DND-41 (cell line): ENCODE measurements around the gene HTR3D.

Source experiments
- ATAC-seq: fragments of 200-7000 bp; cut with Tn5 transposase; 3 replicates; pipeline ENCODE4 v1.9.1; 2021; ENCODE audit warnings: low read depth; ENCODE audit not compliant: insufficient read depth
- DNase-seq: peaks from one replicate; pipeline ENCODE4 v3.0.0-alpha.2; 2020
- H2AFZ ChIP-seq: 2 replicates; pipeline ENCODE4 v1.6.0; 2012; ENCODE audit warnings: low read depth, low read length
- H3K27ac ChIP-seq: 2 replicates; pipeline ENCODE4 v1.5.1; 2012; ENCODE audit warnings: low read length, inconsistent platforms
- H3K27me3 ChIP-seq: fragments of 200-600 bp; sonication (generic); 2 replicates; pipeline ENCODE4 v1.6.0; 2012; ENCODE audit warnings: low read length, mild to moderate bottlenecking, inconsistent platforms; ENCODE audit not compliant: insufficient read depth, poor library complexity
- H3K36me3 ChIP-seq: 2 replicates; pipeline ENCODE4 v1.5.1; 2012; ENCODE audit warnings: low read length, inconsistent platforms; ENCODE audit not compliant: insufficient read depth
- H3K4me1 ChIP-seq: 2 replicates; pipeline ENCODE4 v1.5.1; 2012; ENCODE audit warnings: mild to moderate bottlenecking, low read length; ENCODE audit not compliant: insufficient read depth
- H3K4me2 ChIP-seq: 2 replicates; pipeline ENCODE4 v1.6.0; 2012; ENCODE audit warnings: mild to moderate bottlenecking, moderate library complexity, low read length, inconsistent platforms; ENCODE audit not compliant: insufficient read depth
- H3K4me3 ChIP-seq, 2 experiments: fragments of 200-600 bp in 1 of 2; shearing (Covaris generic) in 1 of 2; 2 replicates each; pipeline ENCODE4 v1.5.1; 2012 to 2016; ENCODE audit warnings: inconsistent platforms in 2 of 2, low read length in 2 of 2, mild to moderate bottlenecking in 2 of 2, low read depth in 1 of 2, moderate library complexity in 1 of 2
- H3K79me2 ChIP-seq: 2 replicates; pipeline ENCODE4 v1.6.0; 2012; ENCODE audit warnings: low read length, inconsistent platforms; ENCODE audit not compliant: insufficient read depth
- H3K9ac ChIP-seq: 2 replicates; pipeline ENCODE4 v1.6.0; 2012; ENCODE audit warnings: low read depth, mild to moderate bottlenecking, inconsistent platforms, low read length, moderate library complexity
- H3K9me3 ChIP-seq: 2 replicates; pipeline ENCODE4 v1.5.1; 2012; ENCODE audit warnings: low read length, moderate library complexity, mild to moderate bottlenecking, inconsistent platforms; ENCODE audit not compliant: insufficient read depth, severe bottlenecking
- H4K20me1 ChIP-seq: 2 replicates; pipeline ENCODE4 v1.6.0; 2012; ENCODE audit warnings: low read length; ENCODE audit not compliant: insufficient read depth
- CTCF ChIP-seq: IDR thresholded peaks from 2 replicates; pipeline ENCODE4 v1.5.1; 2012; ENCODE audit warnings: borderline replicate concordance, low read length, moderate library complexity, mild to moderate bottlenecking; ENCODE audit not compliant: poor library complexity, severe bottlenecking; ENCODE audit errors: extremely low read depth
- EZH2 ChIP-seq: IDR thresholded peaks from 3 replicates; pipeline ENCODE4 v1.6.1; 2012; ENCODE audit warnings: borderline replicate concordance, low read depth, mild to moderate bottlenecking, moderate library complexity, low read length, inconsistent platforms; ENCODE audit not compliant: severe bottlenecking

HTR3D gene

DNA sequence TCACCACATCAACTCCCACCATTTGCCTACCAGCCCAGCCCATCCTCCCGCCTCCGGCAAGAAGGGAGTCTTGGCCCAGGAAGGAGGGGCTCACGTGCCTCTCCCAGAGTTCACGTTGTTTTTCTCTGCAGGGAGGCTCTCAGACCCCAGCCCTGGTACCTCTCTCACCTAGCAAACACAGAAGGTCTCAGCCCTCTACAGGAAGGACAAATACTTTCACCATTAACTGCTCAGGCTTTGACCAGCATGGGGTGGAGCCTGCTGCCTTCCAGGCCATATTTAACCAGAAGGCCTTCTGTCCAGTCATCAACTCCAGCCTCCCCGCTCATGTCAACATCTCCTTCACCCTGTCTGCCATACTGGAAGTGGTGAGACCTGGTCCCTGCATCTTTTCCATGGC, 46.3 kb downstream of the HTR3D start:
- H3K9me3 ChIP-seq: no peaks in the 10 kb centered on the region
- H3K27ac ChIP-seq: no peak overlapping the region
- no peak overlapping the region for H3K4me3 ChIP-seq
- no peak overlapping the region for H2AFZ ChIP-seq
- H3K79me2 ChIP-seq: no peaks in the 10 kb centered on the region
- no peaks in the 10 kb centered on the region for H3K36me3 ChIP-seq
- H3K27me3 ChIP-seq: no peaks in the 10 kb centered on the region
- TF ChIP-seq CTCF (no peak), EZH2 (no peak)
- H3K4me2 ChIP-seq: no peak overlapping the region
- no peaks in the 10 kb centered on the region for H4K20me1 ChIP-seq
- H3K9ac ChIP-seq: no peak overlapping the region
- H3K4me1 ChIP-seq: no peaks in the 10 kb centered on the region
- DNase-seq (no peak), ATAC-seq (no peak)

- Histone ChIP-seq H3K27me3 (no peaks in the 10 kb centered on the region), H4K20me1 (no peaks in the 10 kb centered on the region), H3K79me2 (no peaks in the 10 kb centered on the region), H3K9me3 (no peaks in the 10 kb centered on the region), H2AFZ (no peak overlapping the region), H3K4me1 (no peaks in the 10 kb centered on the region), H3K4me2 (no peak overlapping the region), H3K36me3 (no peaks in the 10 kb centered on the region), H3K4me3 (no peak overlapping the region), H3K9ac (no peak overlapping the region), H3K27ac (no peak overlapping the region)
- ATAC-seq: no peak
- TF ChIP-seq EZH2: no peak
- TF ChIP-seq CTCF: no peak
- no peak for DNase-seq
Observed at GRCh38 chr3:184078851-184079250, 47.3 kb downstream of the HTR3D start.

DNA sequence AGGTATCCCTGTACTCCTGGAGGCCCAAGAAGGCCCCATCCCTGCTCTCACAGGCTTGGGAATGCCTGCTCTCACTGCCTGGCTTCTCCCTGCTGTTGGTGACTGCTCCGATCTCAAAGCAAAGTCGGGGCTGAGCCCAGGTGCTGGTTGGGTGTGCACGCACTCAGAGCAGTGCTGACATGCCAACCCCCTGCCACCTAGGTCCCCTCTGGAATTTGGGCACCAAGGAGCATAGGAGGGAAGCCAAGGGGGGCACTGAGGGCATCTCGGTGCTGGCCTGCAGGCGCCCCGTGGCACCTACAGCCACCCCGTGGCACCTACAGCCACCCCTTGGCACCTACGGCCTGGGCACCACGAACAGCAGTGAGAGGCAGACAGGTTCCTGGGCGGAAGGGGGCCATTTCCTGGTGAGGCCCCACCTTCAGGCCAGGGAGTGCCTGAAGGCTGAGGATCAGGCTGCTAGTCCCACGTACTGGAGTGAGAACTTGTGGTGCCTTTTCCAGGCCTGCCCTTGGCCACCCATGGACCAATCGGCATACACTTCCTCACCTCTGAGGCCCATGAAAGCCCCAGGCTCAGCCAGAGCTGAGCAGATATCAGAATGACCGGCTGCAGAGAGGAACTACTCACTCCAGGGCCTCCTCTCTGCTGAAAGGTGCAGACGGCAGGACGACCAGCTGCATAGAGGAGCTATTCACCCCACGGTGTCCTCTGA, 49.7 kb downstream of the HTR3D start:
- no peaks in the 10 kb centered on the region for H3K79me2 ChIP-seq
- no peaks in the 10 kb centered on the region for H3K4me1 ChIP-seq
- no peak overlapping the region for H3K4me2 ChIP-seq
- no peak for ATAC-seq
- no peak overlapping the region for H3K9ac ChIP-seq
- no peak overlapping the region for H2AFZ ChIP-seq
- no peak for TF ChIP-seq EZH2
- no peak for DNase-seq
- no peaks in the 10 kb centered on the region for H3K36me3 ChIP-seq
- no peaks in the 10 kb centered on the region for H4K20me1 ChIP-seq
- no peaks in the 10 kb centered on the region for H3K27me3 ChIP-seq
- H3K27ac ChIP-seq: no peak overlapping the region
- no peak overlapping the region for H3K4me3 ChIP-seq
- no peaks in the 10 kb centered on the region for H3K9me3 ChIP-seq

DNA sequence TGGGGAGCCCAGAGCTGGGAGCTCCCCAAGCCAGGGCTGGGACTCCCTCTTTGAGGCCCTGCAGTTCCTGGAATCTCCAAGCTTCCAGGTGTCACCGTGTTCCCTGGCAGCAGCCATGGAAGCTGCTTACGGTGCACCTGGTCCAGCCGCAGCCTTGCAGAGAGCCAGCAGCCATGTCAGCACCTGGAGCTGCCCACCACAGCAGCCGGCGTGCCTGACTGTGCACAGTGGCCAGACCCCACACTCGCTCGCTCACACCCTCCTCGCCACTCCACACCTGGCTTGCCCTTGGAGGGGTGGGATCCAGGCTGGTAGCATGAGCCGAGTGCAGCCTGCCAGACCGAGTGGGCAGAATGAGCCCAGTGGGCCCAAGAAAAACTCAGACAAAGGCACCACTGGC, 50.5 kb downstream of the HTR3D start:
- no peaks in the 10 kb centered on the region for H3K36me3 ChIP-seq
- no peaks in the 10 kb centered on the region for H3K4me1 ChIP-seq
- H3K27me3 ChIP-seq: no peaks in the 10 kb centered on the region
- no peak overlapping the region for H2AFZ ChIP-seq
- H3K27ac ChIP-seq: no peak overlapping the region
- no peak overlapping the region for H3K9ac ChIP-seq
- ATAC-seq (no peak), DNase-seq (no peak)
- no peaks in the 10 kb centered on the region for H4K20me1 ChIP-seq
- H3K79me2 ChIP-seq: no peaks in the 10 kb centered on the region
- no peak overlapping the region for H3K4me3 ChIP-seq
- H3K9me3 ChIP-seq: no peaks in the 10 kb centered on the region
- TF ChIP-seq EZH2 (no peak), CTCF (no peak)
- H3K4me2 ChIP-seq: no peak overlapping the region
